ENCODE measurements around the gene CREB5.

The CREB5 gene

GRCh38 chr7:28407651-28408050 is 4.7 kb upstream of the CREB5 start:
- DNase-seq (ENCODE audit: low spot score) (no peak), FAIRE-seq (no peak)

- DNase-seq (ENCODE audit: low spot score) (no peak), FAIRE-seq (no peak)
Measured at GRCh38 chr7:28408105-28408959, 4.0 kb upstream of the CREB5 start.

GRCh38 chr7:28408960-28409715 is 3.2 kb upstream of the CREB5 start:
- FAIRE-seq (no peak), DNase-seq (ENCODE audit: low spot score) (peak; percentile 97)

GRCh38 chr7:28409716-28410627 is 2.3 kb upstream of the CREB5 start:
- peak; percentile 22 for DNase-seq (ENCODE audit: low spot score)
- no peak for FAIRE-seq

GRCh38 chr7:28410628-28411531 is 1.4 kb upstream of the CREB5 start:
- FAIRE-seq (peak; percentile 57), DNase-seq (ENCODE audit: low spot score) (peak; percentile 58)

- DNase-seq (ENCODE audit: low spot score) = no peak
- peak; percentile 71 for FAIRE-seq
Measured at GRCh38 chr7:28413011-28413410, 693 bp downstream of the CREB5 start.

GRCh38 chr7:28414453-28414852 is 2.1 kb downstream of the CREB5 start:
- no peak for DNase-seq (ENCODE audit: low spot score)
- peak; percentile 16 for FAIRE-seq

- FAIRE-seq (no peak), DNase-seq (ENCODE audit: low spot score) (no peak)
Measured at GRCh38 chr7:28417321-28417940, 5.1 kb downstream of the CREB5 start.

- DNase-seq (ENCODE audit: low spot score) (no peak), FAIRE-seq (peak; percentile 58)
Measured at GRCh38 chr7:28418311-28418710, 6.0 kb downstream of the CREB5 start.

GRCh38 chr7:28418966-28419365 is 6.6 kb downstream of the CREB5 start:
- no peak for FAIRE-seq
- DNase-seq (ENCODE audit: low spot score) = no peak

GRCh38 chr7:28419716-28420115 is 7.4 kb downstream of the CREB5 start:
- FAIRE-seq (no peak), DNase-seq (ENCODE audit: low spot score) (no peak)

GRCh38 chr7:28423112-28423511 is 10.8 kb downstream of the CREB5 start:
- no peak for DNase-seq (ENCODE audit: low spot score)
- FAIRE-seq = no peak

GRCh38 chr7:28423918-28424514 is 11.7 kb downstream of the CREB5 start:
- no peak for FAIRE-seq

GRCh38 chr7:28425496-28425895 is 13.2 kb downstream of the CREB5 start:
- no peak for DNase-seq (ENCODE audit: low spot score)
- FAIRE-seq = no peak

More at GRCh38 chr7:28423918-28424514, 11.7 kb downstream of the CREB5 start:
- DNase-seq (ENCODE audit: low spot score) = no peak

GRCh38 chr7:28427236-28427635 is 14.9 kb downstream of the CREB5 start:
- DNase-seq (ENCODE audit: low spot score) (no peak), FAIRE-seq (no peak)

GRCh38 chr7:28430616-28431015 is 18.3 kb downstream of the CREB5 start:
- DNase-seq (ENCODE audit: low spot score) = no peak
- FAIRE-seq = no peak

- no peak for DNase-seq (ENCODE audit: low spot score)
- no peak for FAIRE-seq
Measured at GRCh38 chr7:28432105-28432504, 19.8 kb downstream of the CREB5 start.

- no peak for DNase-seq (ENCODE audit: low spot score)
- FAIRE-seq = no peak
Measured at GRCh38 chr7:28433039-28433438, 20.7 kb downstream of the CREB5 start.

- FAIRE-seq = peak; percentile 97
- peak; percentile 81 for DNase-seq (ENCODE audit: low spot score)
Measured at GRCh38 chr7:28433699-28434219, 21.4 kb downstream of the CREB5 start.
